Endothelial cell of umbilical vein (primary cell): Measurements from ENCODE around the gene CAMSAP3. TPM values are rescaled to one million over a fixed set of nuclear protein-coding genes. Genes with fewer than 3 reads are reported as not detected.

Experiments used
- BruUV-seq: library from RNA; stranded (reverse); fragments of 400-500 nt; replicated peaks from 2 replicates; lab custom pipeline; 2021; lab: Mats Ljungman, UMichigan
- CTCF ChIA-PET: fragments of 300-600, 350-600 bp; sonication (Branson Sonifier 250); formaldehyde crosslinking; loops from one replicate; lab custom pipeline; 2021; ENCODE audit warnings: antibody characterized with exemption, inconsistent platforms; lab: Charles Lee
- POLR2A ChIA-PET: fragments of 300-600, 350-600 bp; sonication (Branson Sonifier 250); formaldehyde crosslinking; loops from one replicate; lab custom pipeline; 2021; ENCODE audit warnings: antibody characterized with exemption, inconsistent platforms; lab: Charles Lee
- DNase-seq: peaks from one replicate; pipeline ENCODE4 v3.0.0-alpha.2; 2011; ENCODE audit warnings: low read depth, low spot score
- FAIRE-seq: peaks from 2 replicates; lab custom pipeline; 2011; peaks lifted over from hg19 to GRCh38; lab: Jason Lieb, UNC
- H2AFZ ChIP-seq: 2 replicates; pipeline ENCODE4 v1.6.0; 2012; ENCODE audit warnings: low read depth, low read length, control low read depth, inconsistent platforms
- H3K27ac ChIP-seq: 2 replicates; pipeline ENCODE4 v1.5.1; 2011; ENCODE audit warnings: low read depth, mild to moderate bottlenecking, control low read depth, low read length, moderate library complexity; ENCODE audit not compliant: insufficient read depth
- H3K27me3 ChIP-seq, 2 experiments: 2 replicates each; pipeline versions ENCODE4 v1.6.0 to v1.6.1; 2011; ENCODE audit warnings: low read length in 2 of 2, mixed read lengths in 1 of 2; ENCODE audit not compliant: control insufficient read depth in 2 of 2, insufficient read depth in 2 of 2
- H3K36me3 ChIP-seq, 2 experiments: 2 replicates in 1 of 2; 3 replicates in 1 of 2; pipeline ENCODE4 v1.5.1; 2011; ENCODE audit warnings: low read length in 2 of 2, mild to moderate bottlenecking in 1 of 2, moderate library complexity in 1 of 2; ENCODE audit not compliant: control insufficient read depth in 2 of 2, insufficient read depth in 2 of 2; ENCODE audit errors: extremely low read depth in 1 of 2
- H3K4me1 ChIP-seq: 3 replicates; pipeline ENCODE4 v1.5.1; 2011; ENCODE audit warnings: mild to moderate bottlenecking, low read length; ENCODE audit not compliant: control insufficient read depth, insufficient read depth; ENCODE audit errors: extremely low read depth
- H3K4me2 ChIP-seq: 2 replicates; pipeline ENCODE4 v1.6.1; 2011; ENCODE audit warnings: low read length, control low read depth, mixed read lengths; ENCODE audit not compliant: insufficient read depth
- H3K4me3 ChIP-seq, 3 experiments: fragments of 200-600 bp in 1 of 3; sonication (generic), shearing (Covaris generic) in 1 of 3; replicated peaks in 1 of 3; 2 replicates each; pipeline ENCODE4 v1.5.1; 2011 to 2016; ENCODE audit warnings: control low read depth in 3 of 3, low read length in 3 of 3, mild to moderate bottlenecking in 2 of 3, inconsistent platforms in 1 of 3, low read depth in 1 of 3, moderate library complexity in 1 of 3; ENCODE audit not compliant: insufficient read depth in 1 of 3
- H3K79me2 ChIP-seq: 2 replicates; pipeline ENCODE4 v1.6.0; 2012; ENCODE audit warnings: low read length, inconsistent platforms; ENCODE audit not compliant: control insufficient read depth, insufficient read depth
- H3K9ac ChIP-seq: replicated peaks from 2 replicates; pipeline ENCODE3; 2011; ENCODE audit warnings: low read length, control low read depth; ENCODE audit not compliant: insufficient read depth; ENCODE audit errors: extremely low read depth
- H3K9me1 ChIP-seq: replicated peaks from 3 replicates; pipeline ENCODE4 v1.6.0; 2011; ENCODE audit warnings: mild to moderate bottlenecking, low read length; ENCODE audit not compliant: control insufficient read depth, insufficient read depth; ENCODE audit errors: extremely low read depth
- H3K9me3 ChIP-seq: replicated peaks from 2 replicates; pipeline ENCODE4 v1.5.1; 2012; ENCODE audit warnings: low read length, inconsistent platforms; ENCODE audit not compliant: control insufficient read depth, insufficient read depth
- H4K20me1 ChIP-seq: replicated peaks from 2 replicates; pipeline ENCODE3; 2011; ENCODE audit warnings: mild to moderate bottlenecking, low read length; ENCODE audit not compliant: control insufficient read depth, insufficient read depth; ENCODE audit errors: extremely low read depth
- CTCF ChIP-seq, 2 donors: IDR thresholded peaks; 1 replicate in 1 of 2; 2 replicates in 1 of 2; pipeline ENCODE4 v1.5.1; 2011; ENCODE audit warnings: low read length in 2 of 2, mild to moderate bottlenecking in 2 of 2, moderate library complexity in 2 of 2, control low read depth in 1 of 2, inconsistent platforms in 1 of 2, low read depth in 1 of 2; ENCODE audit not compliant: insufficient read depth in 1 of 2; ENCODE audit errors: extremely low read depth in 1 of 2
- EZH2 ChIP-seq: IDR thresholded peaks from 2 replicates; pipeline ENCODE4 v1.6.1; 2012; ENCODE audit warnings: borderline replicate concordance, low read depth, mild to moderate bottlenecking, moderate library complexity, low read length, inconsistent platforms; ENCODE audit not compliant: severe bottlenecking
- FOS ChIP-seq: IDR thresholded peaks from 2 replicates; pipeline ENCODE4 v1.6.1; 2011; ENCODE audit warnings: mild to moderate bottlenecking, low read length, moderate library complexity, borderline replicate concordance; ENCODE audit not compliant: insufficient read depth
- GATA2 ChIP-seq: IDR thresholded peaks from 2 replicates; pipeline ENCODE4 v1.7.0; 2011; ENCODE audit warnings: low read depth, mild to moderate bottlenecking, moderate library complexity, mixed read lengths, low read length; ENCODE audit not compliant: insufficient read length, insufficient read depth
- JUN ChIP-seq: IDR thresholded peaks from 2 replicates; pipeline ENCODE4 v1.6.1; 2011; ENCODE audit warnings: borderline replicate concordance, low read depth; ENCODE audit not compliant: insufficient read length, insufficient read depth
- MAX ChIP-seq: IDR thresholded peaks from 2 replicates; pipeline ENCODE4 v1.6.1; 2011; ENCODE audit not compliant: insufficient read depth, insufficient read length
- MYC ChIP-seq: IDR thresholded peaks from one replicate; pipeline ENCODE4 v1.6.1; 2011; ENCODE audit warnings: mild to moderate bottlenecking, low read depth, low read length
- POLR2A ChIP-seq: IDR thresholded peaks from 2 replicates; pipeline ENCODE4 v1.6.1; 2012; ENCODE audit warnings: low read depth, mild to moderate bottlenecking, control low read depth, low read length
- POLR2AphosphoS5 ChIP-seq: IDR thresholded peaks from 2 replicates; pipeline ENCODE4 v1.6.1; 2012; ENCODE audit warnings: low read depth, mild to moderate bottlenecking, control low read depth, low read length, moderate library complexity; ENCODE audit not compliant: insufficient read depth
- dilution Hi-C: fragments of 300-500 bp; cut with MboI; formaldehyde crosslinking; loops from one replicate; pipeline ENCODE4 v1.15.0; 2019; ENCODE audit warnings: low sequenced_read_pairs; ENCODE audit not compliant: extremely low pct_ligation_motif_present
- intact Hi-C: fragments of 100-400 bp; cut with micrococcal nuclease; formaldehyde crosslinking; loops from one replicate; pipeline ENCODE4 v1.10.0; 2022
- polyA plus RNA-seq, 4 experiments: library from polyadenylated mRNA; depleted of rRNA in 3 of 4; stranded (reverse) in 3 of 4; unstranded in 1 of 4; fragments of >200 nt; gene quantifications; 2 replicates each; pipeline versions ENCODE4 v1.2.1 to v1.2.3, GENCODE V29; 2011 to 2012; ENCODE audit warnings: missing spikeins in 1 of 4
- total RNA-seq: library from RNA; stranded (reverse); gene quantifications from 2 replicates; pipeline ENCODE4 v1.2.3, GENCODE V29; 2021

The CAMSAP3 gene
- total and polyA plus RNA-seq, 2 donors (not counting 3 experiments of a cell fraction or from before 2014, with no cell fraction given): 0.11 to 0.22 TPM

- Histone ChIP-seq H3K9me1 (no peaks in the 10 kb centered on the region), H2AFZ (no peak overlapping the region), H3K9me3 (no peaks in the 10 kb centered on the region), H4K20me1 (no peaks in the 10 kb centered on the region), H3K27me3 (peaks cover 0 to 2% of the 10 kb centered on the region in 2 experiments), H3K36me3 (no peaks in the 10 kb centered on the region), H3K4me1 (no peaks in the 10 kb centered on the region), H3K79me2 (no peaks in the 10 kb centered on the region), H3K4me2 (no peak overlapping the region), H3K4me3 (no peak overlapping the region), H3K9ac (no peak overlapping the region), H3K27ac (no peak overlapping the region)
- FAIRE-seq (no peak), DNase-seq (no peak)
- TF ChIP-seq POLR2A (no peak), MYC (no peak), JUN (no peak), CTCF (IDR thresholded peaks at IDR 0.05; ENCODE audit: extremely low read depth in 1 of 2, insufficient read depth in 1 of 2, low read depth in 1 of 2, low read length in 2 of 2) (no peak), FOS (no peak), GATA2 (no peak), MAX (no peak), EZH2 (no peak), POLR2AphosphoS5 (no peak)
- no TSS peak for BruUV-seq
- dilution Hi-C loops (no loop called here), intact Hi-C loops (no loop called here)
- ChIA-PET CTCF (interaction anchor here (0.6 to 3.3 kb wide), 3 partner anchors 12 to 36 kb away, joined by 3 to 24 read pairs (median 5); partner anchors contain the start of gene TRAPPC5), POLR2A (no interaction called here)
These were observed 66.3 kb downstream of the CAMSAP3 start for GRCh38 chr19:7661744-7662538.
